Thoracic aorta (tissue), 2 donors: Measurements from ENCODE around the gene LDLRAP1. TPM values are rescaled to one million over a fixed set of nuclear protein-coding genes. Genes with fewer than 3 reads are reported as not detected.

Source experiments
- ATAC-seq: fragments of 150-250 bp; one replicate; pipeline ENCODE4 v1.8.0; 2017; ENCODE audit warnings: low read depth; ENCODE audit not compliant: insufficient number of reproducible peaks, low FRiP score
- DNase-seq: peaks from one replicate; pipeline ENCODE4 v3.0.0-alpha.2; 2020; ENCODE audit warnings: low spot score
- H3K27ac ChIP-seq, 2 donors: fragments of 200-600 bp; sonication (generic); 1 replicate in 1 of 2; 2 replicates in 1 of 2; pipeline ENCODE4 v1.5.1; 2016; ENCODE audit warnings: mild to moderate bottlenecking in 2 of 2, moderate library complexity in 2 of 2
- H3K27me3 ChIP-seq: fragments of 200-600 bp; sonication (generic); replicated peaks from 2 replicates; pipeline ENCODE4 v1.6.0; 2016; ENCODE audit warnings: mild to moderate bottlenecking; ENCODE audit not compliant: insufficient read depth
- H3K36me3 ChIP-seq: fragments of 200-600 bp; sonication (generic); one replicate; pipeline ENCODE4 v1.5.1; 2016
- H3K4me1 ChIP-seq, 2 donors: fragments of 200-600 bp; sonication (generic); 1 replicate in 1 of 2; 2 replicates in 1 of 2; pipeline versions ENCODE4 v1.5.1 to v1.6.0; 2016; ENCODE audit warnings: low read depth in 2 of 2, mild to moderate bottlenecking in 1 of 2; ENCODE audit not compliant: control insufficient read depth in 1 of 2
- H3K4me3 ChIP-seq: fragments of 200-600 bp; sonication (generic); 2 replicates; pipeline ENCODE4 v1.5.1; 2016; ENCODE audit warnings: mild to moderate bottlenecking
- H3K9me3 ChIP-seq: fragments of 200-600 bp; sonication (generic); 2 replicates; pipeline ENCODE4 v1.5.1; 2016
- total RNA-seq, 2 donors: library from RNA; depleted of rRNA; stranded (reverse); fragments of >200 nt; gene quantifications; one replicate each; pipeline versions ENCODE4 v1.1.0 to v1.2.3, GENCODE V29; 2016
- TF ChIP-seq, protein P1 (sequence below): fragments of 200-600 bp; sonication (generic); IDR thresholded peaks from one replicate; pipeline ENCODE4 v1.5.1; 2019; ENCODE audit warnings: antibody characterized with exemption

Gene LDLRAP1
- total RNA-seq, 2 donors from 2014 or later: 35.2 to 55.2 TPM

DNA sequence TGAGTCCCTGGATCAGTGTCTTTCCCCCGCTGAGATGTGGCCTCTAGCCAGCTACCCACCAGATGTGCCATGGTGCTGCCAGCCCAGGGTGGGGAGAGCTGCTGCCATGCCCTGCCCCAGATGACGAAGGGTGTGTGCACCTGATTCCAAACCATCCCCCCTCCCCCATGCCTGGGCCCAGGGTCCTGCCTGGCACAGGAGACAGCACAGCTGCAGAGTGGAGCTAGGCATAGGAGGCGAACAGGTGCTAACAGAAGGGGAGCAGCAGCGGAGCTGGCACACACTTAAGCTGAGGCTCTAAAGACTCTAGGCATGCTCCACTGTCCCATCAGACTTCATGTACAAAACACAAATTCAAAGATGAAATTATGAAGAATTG is 9.0 kb upstream of the LDLRAP1 start:
- Histone ChIP-seq H3K36me3 (no peaks in the 10 kb centered on the region), H3K9me3 (no peaks in the 10 kb centered on the region), H3K27me3 (no peaks in the 10 kb centered on the region), H3K27ac (no peak overlapping the region), H3K4me3 (no peak overlapping the region), H3K4me1 (peaks cover 0 to 6% of the 10 kb centered on the region in 2 donors)
- TF ChIP-seq, protein P1, sequence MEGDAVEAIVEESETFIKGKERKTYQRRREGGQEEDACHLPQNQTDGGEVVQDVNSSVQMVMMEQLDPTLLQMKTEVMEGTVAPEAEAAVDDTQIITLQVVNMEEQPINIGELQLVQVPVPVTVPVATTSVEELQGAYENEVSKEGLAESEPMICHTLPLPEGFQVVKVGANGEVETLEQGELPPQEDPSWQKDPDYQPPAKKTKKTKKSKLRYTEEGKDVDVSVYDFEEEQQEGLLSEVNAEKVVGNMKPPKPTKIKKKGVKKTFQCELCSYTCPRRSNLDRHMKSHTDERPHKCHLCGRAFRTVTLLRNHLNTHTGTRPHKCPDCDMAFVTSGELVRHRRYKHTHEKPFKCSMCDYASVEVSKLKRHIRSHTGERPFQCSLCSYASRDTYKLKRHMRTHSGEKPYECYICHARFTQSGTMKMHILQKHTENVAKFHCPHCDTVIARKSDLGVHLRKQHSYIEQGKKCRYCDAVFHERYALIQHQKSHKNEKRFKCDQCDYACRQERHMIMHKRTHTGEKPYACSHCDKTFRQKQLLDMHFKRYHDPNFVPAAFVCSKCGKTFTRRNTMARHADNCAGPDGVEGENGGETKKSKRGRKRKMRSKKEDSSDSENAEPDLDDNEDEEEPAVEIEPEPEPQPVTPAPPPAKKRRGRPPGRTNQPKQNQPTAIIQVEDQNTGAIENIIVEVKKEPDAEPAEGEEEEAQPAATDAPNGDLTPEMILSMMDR: no peak
- ATAC-seq (no peak), DNase-seq (no peak)

DNA sequence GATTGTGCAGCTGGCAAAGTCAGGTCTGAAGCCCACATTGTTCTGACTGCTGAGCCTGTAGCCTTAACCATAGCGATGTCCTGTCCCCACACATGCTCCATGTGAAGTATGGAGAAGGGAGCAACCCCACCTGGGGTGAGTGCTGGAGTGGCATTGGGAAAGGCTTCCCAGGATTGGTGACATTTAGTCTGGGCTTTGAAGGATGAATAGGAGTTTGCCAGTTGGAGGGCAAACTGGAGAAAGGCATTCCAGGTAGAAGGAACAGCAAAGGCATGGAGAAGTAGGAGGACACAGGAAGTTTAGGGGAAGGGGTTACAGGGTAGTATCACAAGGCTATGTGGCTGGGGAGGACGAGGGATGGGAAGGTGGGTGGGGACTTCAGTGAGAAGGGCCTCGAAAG is 7.3 kb upstream of the LDLRAP1 start:
- Histone ChIP-seq H3K4me3 (no peak overlapping the region), H3K27ac (no peak overlapping the region), H3K4me1 (peaks cover 0 to 6% of the 10 kb centered on the region in 2 donors), H3K36me3 (no peaks in the 10 kb centered on the region), H3K9me3 (no peaks in the 10 kb centered on the region), H3K27me3 (no peaks in the 10 kb centered on the region)
- no peak for ATAC-seq
- TF ChIP-seq, protein P1: no peak
- DNase-seq: no peak

DNA sequence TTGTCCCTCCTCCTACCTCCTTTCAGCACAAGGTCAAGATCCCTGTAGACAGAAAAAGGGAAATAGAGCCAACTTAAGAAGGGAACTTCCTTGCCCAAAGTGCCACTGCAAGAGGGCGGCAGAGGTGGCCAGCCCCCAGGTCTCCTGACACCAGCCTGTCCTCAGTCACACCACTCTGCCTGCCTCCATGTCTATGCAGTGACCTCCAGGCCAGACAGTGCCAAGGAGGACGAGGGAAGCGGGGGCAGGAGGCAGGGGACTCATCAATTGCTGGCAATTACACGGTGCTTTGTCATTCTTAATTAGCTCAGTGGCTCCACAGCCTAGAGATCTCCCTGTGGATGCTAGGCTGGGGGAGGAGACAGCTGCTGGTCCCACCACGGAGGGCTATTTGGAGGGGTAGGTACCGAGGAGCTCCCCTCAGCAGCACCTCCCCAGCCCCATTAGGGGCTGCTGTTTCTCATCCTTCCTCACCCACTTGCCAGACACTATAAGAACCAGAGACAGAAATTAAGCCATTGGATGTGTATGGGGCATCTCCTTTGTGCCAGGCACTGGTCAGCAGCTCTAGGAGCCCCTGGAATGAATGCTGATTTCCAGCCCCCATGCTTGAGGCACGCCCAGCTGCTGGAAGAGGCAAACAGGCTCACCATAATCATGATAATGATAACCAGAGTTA is 6.1 kb upstream of the LDLRAP1 start:
- Histone ChIP-seq H3K9me3 (no peaks in the 10 kb centered on the region), H3K27ac (no peak overlapping the region), H3K27me3 (no peaks in the 10 kb centered on the region), H3K36me3 (no peaks in the 10 kb centered on the region), H3K4me3 (no peak overlapping the region), H3K4me1 (peaks cover 0 to 6% of the 10 kb centered on the region in 2 donors)
- DNase-seq: no peak
- no peak for ATAC-seq
- TF ChIP-seq, protein P1: no peak

DNA sequence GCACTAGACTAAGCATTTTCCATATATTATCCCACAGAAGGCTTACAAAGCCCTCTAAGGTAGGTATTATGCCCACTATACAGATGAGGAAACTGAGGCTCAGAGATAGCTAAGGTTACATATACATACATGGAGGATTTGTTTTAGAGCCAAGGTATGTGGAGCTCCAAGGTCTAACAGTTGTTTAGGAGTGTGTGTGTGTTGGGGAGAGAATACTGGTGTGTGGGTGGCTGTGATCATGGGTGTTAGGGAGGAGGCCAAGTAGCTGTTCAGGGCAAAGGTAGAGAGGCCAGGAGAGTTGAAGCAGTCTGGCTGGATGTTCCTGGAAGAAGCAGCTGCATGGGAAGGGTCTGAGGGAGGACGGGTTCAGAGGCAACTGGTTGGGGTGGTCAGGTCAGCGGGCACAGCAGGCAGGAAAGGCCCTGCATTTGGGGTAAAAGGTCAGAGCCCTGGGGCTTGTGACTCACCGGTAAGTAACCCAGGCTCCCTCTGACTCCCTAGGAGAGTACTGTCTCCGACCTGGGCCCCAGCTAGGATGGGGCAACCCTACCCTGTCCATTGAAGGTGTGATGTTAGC is 5.1 kb upstream of the LDLRAP1 start:
- ATAC-seq (no peak), DNase-seq (no peak)
- H3K27ac ChIP-seq: no peak overlapping the region
- H3K27me3 ChIP-seq: no peaks in the 10 kb centered on the region
- no peak overlapping the region for H3K4me3 ChIP-seq
- H3K36me3 ChIP-seq: no peaks in the 10 kb centered on the region
- no peaks in the 10 kb centered on the region for H3K9me3 ChIP-seq
- TF ChIP-seq, protein P1: no peak
- H3K4me1 ChIP-seq: peaks cover 0 to 5% of the 10 kb centered on the region in 2 donors

DNA sequence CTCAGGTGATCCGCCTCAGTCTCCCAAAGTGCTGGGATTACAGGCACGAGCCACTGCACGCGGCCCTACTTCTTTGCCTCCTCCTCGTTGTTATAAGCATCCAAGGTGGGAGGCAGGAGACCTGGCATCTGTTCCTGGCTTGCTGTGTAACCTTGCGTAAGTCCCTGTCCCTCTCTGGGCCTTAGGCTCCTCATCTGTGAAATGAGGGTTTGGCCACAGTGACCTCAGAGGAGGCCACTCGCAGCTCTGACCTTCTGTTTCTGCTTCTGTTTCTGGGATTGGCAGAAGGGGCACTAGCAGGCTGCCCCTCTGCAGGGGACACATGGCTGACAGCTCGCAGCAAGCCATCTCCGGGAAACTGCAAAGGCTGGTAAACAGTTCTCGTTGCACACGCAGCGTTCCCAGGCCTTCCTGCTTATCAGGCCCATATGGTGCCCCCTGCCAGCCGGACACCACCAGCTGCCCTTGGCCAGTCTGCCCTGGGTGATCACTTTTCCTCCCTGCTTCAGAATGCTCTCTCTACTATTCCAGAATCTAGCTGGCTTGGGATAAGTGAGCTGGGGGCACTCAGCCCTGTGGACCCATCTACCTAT is 2.6 kb upstream of the LDLRAP1 start:
- Histone ChIP-seq H3K27ac (no peak overlapping the region), H3K4me3 (no peak overlapping the region), H3K27me3 (no peaks in the 10 kb centered on the region), H3K36me3 (no peaks in the 10 kb centered on the region), H3K9me3 (no peaks in the 10 kb centered on the region), H3K4me1 (peaks cover 14 to 21% of the 10 kb centered on the region in 2 donors)
- TF ChIP-seq, protein P1: no peak
- ATAC-seq: no peak
- DNase-seq: no peak
